Stimulated activated CD4-positive, alpha-beta T cell treated with anti-CD3 and anti-CD28 coated beads, Interleukin-4, amount 100 ng/mL, for 24 hours (primary cell): ENCODE data around the gene CHST2.

Source experiments
- DNase-seq: peaks from one replicate; pipeline ENCODE4 v3.0.0-alpha.2; 2020

Gene CHST2

GRCh38 chr3:143099690-143100089 lies 19.9 kb upstream of the CHST2 start:
- no peak for DNase-seq

GRCh38 chr3:143100451-143100850 lies 19.1 kb upstream of the CHST2 start:
- DNase-seq = no peak

DNA sequence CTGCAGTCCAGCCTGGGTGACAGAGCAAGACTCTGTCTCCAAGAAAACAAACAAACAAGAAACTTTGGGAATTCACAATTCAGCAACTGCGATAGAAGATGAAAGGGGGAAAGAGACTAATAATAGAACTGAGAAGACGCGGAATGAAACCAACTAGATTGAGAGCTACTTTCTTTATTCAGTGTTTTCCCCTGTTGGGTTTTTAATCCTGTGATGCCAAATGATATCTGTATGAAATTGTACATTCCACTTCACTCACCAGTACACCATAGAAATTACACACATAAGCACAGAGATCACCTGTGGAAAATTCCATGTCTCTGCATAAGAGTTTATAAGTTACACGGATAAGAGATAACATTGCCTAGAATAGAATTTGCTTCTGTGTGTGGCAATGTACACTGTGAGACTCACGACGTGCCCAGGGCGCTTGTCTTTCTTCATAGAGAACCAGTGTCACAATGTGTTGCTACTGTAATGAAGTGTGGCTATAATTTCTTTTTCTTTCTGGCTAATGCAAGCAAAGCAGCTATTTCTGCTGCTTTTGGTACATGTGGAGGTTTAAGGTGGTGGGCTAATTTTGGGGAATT lies 17.7 kb upstream of the CHST2 start:
- DNase-seq = no peak

DNA sequence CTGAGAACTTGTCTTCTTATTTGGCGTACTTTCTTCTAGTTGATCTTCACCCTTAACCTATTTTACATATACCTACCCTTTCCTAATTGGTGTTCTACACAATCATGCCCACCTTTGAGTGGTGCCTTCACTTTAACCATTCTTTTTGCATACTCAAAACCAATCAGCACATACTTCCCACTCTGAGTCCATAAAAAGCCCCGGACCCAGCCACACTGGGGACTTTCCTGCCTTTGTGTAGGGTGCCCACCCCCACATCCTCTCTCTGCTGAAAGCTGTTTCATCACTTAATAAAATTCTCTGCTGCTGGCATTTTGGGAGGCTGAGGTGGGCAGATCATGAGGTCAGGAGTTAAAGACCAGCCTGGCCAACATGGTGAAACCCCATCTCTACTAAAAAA lies 15.9 kb upstream of the CHST2 start:
- no peak for DNase-seq

- no peak for DNase-seq
Measured at GRCh38 chr3:143105170-143105569, 14.4 kb upstream of the CHST2 start.

DNA sequence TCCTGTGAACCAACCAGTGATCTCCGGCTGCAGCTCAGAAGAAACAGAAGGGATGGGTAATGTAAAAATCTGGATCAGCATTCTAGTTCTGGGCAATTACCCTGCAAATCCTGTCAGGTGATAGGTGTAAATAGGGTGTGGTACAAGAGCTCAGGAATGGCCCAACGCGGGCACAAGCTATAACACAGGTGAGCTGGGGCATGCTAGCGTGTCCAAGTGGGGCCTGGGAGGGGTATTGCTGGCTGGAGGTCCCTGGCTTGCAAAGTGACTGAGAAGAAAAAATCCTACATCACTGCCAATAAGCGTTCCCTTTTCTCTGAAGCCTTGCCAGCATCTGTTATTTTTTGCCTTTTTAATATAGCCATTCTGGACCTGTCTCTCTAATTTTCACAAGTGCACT lies 9.7 kb upstream of the CHST2 start:
- DNase-seq = no peak

- no peak for DNase-seq
Measured at GRCh38 chr3:143110371-143110770, 9.2 kb upstream of the CHST2 start.

- DNase-seq = no peak
Measured at GRCh38 chr3:143118630-143119008, 952 bp upstream of the CHST2 start.

- peak; percentile 33 for DNase-seq
Measured at GRCh38 chr3:143119974-143120715, 574 bp downstream of the CHST2 start.

GRCh38 chr3:143120716-143121240 lies 1.2 kb downstream of the CHST2 start:
- DNase-seq = peak; percentile 46

DNA sequence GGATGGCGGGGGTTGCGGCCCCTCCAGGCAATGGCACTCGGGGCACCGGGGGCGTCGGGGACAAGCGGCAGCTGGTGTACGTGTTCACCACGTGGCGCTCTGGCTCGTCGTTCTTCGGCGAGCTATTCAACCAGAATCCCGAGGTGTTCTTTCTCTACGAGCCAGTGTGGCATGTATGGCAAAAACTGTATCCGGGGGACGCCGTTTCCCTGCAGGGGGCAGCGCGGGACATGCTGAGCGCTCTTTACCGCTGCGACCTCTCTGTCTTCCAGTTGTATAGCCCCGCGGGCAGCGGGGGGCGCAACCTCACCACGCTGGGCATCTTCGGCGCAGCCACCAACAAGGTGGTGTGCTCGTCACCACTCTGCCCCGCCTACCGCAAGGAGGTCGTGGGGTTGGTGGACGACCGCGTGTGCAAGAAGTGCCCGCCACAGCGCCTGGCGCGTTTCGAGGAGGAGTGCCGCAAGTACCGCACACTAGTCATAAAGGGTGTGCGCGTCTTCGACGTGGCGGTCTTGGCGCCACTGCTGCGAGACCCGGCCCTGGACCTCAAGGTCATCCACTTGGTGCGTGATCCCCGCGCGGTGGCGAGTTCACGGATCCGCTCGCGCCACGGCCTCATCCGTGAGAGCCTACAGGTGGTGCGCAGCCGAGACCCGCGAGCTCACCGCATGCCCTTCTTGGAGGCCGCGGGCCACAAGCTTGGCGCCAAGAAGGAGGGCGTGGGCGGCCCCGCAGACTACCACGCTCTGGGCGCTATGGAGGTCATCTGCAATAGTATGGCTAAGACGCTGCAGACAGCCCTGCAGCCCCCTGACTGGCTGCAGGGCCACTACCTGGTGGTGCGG lies 1.9 kb downstream of the CHST2 start:
- DNase-seq = peak; percentile 68

- no peak for DNase-seq
Measured at GRCh38 chr3:143122089-143122430, 2.5 kb downstream of the CHST2 start.

- no peak for DNase-seq
Measured at GRCh38 chr3:143122608-143123352, 3.2 kb downstream of the CHST2 start.

GRCh38 chr3:143123353-143123984 lies 3.9 kb downstream of the CHST2 start:
- no peak for DNase-seq

DNA sequence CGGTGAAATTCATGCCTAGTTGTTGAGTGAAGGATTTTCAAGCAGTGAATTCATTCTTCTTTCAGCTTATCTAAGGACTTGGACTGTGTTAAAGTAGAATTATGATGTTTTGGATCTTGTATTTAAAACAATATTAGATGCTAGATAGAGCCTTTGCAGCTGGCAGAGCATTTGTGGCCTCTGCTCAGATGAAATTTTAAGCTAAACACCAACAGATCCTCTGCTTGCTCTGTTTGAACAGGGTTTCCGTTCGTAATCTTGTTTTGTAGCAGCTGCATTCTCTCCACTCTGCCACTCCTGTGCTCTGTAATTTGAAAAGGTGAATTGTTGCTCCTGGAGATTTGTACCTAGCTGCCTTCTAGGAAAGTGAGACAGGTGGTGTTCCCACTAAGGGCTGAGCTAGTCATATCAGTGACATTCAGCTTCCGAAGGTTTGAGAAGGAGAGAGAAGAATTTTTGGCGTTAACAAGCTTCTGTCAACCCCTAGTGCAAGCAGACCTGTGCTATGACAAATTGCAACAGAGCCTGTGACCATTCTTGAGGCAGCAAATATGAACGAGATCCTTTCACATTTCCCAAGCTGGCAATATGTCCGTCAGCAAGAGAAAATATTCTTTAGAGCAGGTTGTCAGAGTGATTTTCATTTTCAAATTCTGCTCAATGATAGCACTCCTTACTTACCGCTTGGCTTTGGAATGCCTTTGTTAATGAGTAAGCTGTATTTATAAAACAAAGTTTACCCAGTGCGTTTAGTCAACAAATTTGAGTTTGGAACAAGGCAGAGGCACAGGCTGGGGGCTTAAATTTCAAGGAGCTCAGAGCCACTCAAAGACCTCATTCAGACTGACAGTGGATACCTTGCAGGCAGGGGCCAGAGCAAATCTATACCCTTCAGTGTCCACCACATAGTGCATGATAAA lies 5.3 kb downstream of the CHST2 start:
- DNase-seq = no peak

DNA sequence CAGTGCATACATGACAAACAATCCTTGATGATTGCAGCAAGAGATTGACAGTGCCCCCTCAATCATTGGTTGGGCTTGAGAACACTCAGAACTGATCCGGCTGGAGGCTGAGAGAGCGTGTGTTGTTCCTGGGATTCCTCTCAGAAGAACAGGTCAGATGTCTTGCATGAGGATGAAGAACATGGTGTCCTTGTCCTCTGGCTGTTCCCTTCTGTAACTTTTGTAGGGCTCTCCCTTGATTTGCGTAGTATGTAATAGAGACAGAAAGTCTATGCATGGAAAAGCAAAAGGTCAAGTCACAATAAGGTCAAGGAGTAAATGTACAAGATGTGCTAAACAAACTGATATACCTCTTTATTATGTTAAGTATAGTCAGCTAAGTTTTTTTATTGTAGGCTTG lies 8.2 kb downstream of the CHST2 start:
- no peak for DNase-seq

GRCh38 chr3:143128227-143128955 lies 8.8 kb downstream of the CHST2 start:
- no peak for DNase-seq

DNA sequence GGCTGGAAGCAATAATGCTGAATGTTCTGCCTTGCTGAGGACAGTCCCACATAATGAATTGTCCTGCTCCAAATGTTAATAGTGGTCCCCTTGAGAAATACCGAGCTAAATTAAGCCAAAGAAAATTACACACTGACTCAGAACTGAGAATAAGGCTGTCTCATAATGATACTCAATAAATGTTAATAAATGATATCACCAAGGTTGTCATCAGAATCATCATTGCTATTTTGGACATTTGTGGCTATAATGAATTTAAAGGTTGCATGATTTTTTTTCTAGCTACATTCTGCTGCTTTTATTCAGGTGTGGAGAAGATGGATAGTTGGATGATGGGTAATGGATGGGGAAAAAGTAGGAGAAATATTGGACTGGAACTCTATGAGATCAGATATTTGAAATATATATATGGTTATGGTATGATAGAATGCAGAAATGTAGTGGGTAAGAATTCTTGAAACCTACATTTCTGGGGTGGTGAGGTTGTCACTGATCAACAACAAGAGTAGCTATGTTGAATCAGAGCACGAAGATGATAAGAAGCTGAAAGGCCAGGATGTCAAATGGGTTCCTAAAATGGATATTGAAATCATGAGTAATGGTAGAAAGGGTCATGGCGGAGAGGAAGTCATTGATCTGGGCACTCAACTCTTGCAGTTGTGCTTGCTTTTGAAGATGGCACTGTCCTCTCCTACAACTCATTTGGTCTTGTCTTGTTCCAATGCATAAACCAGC lies 12.8 kb downstream of the CHST2 start:
- no peak for DNase-seq

- no peak for DNase-seq
Measured at GRCh38 chr3:143134471-143134870, 14.9 kb downstream of the CHST2 start.

- no peak for DNase-seq
Measured at GRCh38 chr3:143135150-143135549, 15.6 kb downstream of the CHST2 start.
